Neutrophil (primary cell): Measurements from ENCODE around the gene HPCAL4.

Source experiments
- H3K27ac ChIP-seq: fragments of 200-600 bp; sonication (generic); 2 replicates; pipeline ENCODE4 v1.5.1; 2016; ENCODE audit warnings: mild to moderate bottlenecking, moderate library complexity
- H3K27me3 ChIP-seq: fragments of 200-600 bp; sonication (generic); 2 replicates; pipeline ENCODE4 v1.6.0; 2016; ENCODE audit warnings: mild to moderate bottlenecking
- H3K36me3 ChIP-seq: fragments of 200-600 bp; sonication (generic); 2 replicates; pipeline ENCODE4 v1.5.1; 2017
- H3K4me1 ChIP-seq, 2 experiments: fragments of 200-600 bp in 1 of 2; sonication (generic) in 1 of 2; 1 replicate in 1 of 2; 2 replicates in 1 of 2; pipeline versions ENCODE4 v1.5.1 to v1.6.1; 2013 to 2016; ENCODE audit warnings: low read depth in 1 of 2, low read length in 1 of 2, mild to moderate bottlenecking in 1 of 2, moderate library complexity in 1 of 2; ENCODE audit not compliant: control insufficient read depth in 1 of 2, insufficient read depth in 1 of 2
- H3K4me3 ChIP-seq, 2 experiments: fragments of 200-600 bp in 1 of 2; sonication (generic) in 1 of 2; 1 replicate in 1 of 2; 2 replicates in 1 of 2; pipeline ENCODE4 v1.5.1; 2013 to 2016; ENCODE audit warnings: low read depth in 1 of 2, low read length in 1 of 2, mild to moderate bottlenecking in 1 of 2, moderate library complexity in 1 of 2
- H3K9me3 ChIP-seq: fragments of 200-600 bp; sonication (generic); 2 replicates; pipeline ENCODE4 v1.5.1; 2016
- TF ChIP-seq, protein P1 (sequence below): fragments of 200-600 bp; sonication (generic); IDR thresholded peaks from 2 replicates; pipeline ENCODE4 v1.5.1; 2016; ENCODE audit warnings: antibody characterized with exemption

Gene HPCAL4

DNA sequence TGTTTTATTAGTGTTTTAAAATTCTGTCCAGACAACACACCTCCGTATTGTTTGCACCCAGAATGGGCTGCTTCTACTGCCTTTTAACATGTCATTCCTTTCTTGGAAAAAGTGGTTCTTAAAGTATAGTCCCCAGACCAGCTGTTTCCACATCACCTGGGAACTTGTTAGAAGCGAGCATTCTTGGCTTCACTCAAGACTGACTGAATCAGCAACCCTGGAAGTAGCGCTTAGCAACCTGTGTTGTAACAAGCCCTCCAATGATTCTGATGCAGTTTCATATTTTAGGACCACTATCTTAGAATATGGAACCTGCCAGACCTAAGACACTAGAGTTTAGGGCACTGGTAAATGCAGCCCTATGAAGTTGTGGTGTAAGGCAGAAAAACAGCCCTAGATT lies 41.5 kb upstream of the HPCAL4 start:
- no peaks in the 10 kb centered on the region for H3K36me3 ChIP-seq
- no peak overlapping the region for H3K4me3 ChIP-seq
- H3K27me3 ChIP-seq: peaks cover 82% of the 10 kb centered on the region
- no peaks in the 10 kb centered on the region for H3K4me1 ChIP-seq
- no peak overlapping the region for H3K27ac ChIP-seq
- TF ChIP-seq, protein P1, sequence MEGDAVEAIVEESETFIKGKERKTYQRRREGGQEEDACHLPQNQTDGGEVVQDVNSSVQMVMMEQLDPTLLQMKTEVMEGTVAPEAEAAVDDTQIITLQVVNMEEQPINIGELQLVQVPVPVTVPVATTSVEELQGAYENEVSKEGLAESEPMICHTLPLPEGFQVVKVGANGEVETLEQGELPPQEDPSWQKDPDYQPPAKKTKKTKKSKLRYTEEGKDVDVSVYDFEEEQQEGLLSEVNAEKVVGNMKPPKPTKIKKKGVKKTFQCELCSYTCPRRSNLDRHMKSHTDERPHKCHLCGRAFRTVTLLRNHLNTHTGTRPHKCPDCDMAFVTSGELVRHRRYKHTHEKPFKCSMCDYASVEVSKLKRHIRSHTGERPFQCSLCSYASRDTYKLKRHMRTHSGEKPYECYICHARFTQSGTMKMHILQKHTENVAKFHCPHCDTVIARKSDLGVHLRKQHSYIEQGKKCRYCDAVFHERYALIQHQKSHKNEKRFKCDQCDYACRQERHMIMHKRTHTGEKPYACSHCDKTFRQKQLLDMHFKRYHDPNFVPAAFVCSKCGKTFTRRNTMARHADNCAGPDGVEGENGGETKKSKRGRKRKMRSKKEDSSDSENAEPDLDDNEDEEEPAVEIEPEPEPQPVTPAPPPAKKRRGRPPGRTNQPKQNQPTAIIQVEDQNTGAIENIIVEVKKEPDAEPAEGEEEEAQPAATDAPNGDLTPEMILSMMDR: no peak
- no peaks in the 10 kb centered on the region for H3K9me3 ChIP-seq

DNA sequence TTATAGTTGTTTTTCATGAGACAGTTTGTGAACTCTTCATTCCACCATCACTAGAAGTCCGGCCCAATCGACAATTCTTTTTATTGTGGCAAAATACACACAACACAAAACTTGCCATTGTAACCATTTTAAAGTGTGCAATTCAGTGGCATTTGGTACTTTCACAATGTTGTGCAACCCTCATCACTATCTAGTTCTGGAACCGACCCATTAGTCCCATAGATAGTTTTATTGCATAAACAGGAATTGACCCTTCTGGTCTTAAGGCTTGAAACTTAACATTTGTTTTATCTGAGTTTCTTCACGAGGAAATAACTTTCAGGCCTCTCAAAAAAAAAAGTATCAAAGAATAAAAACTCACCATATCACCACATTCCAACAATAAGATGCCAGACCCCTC lies 38.6 kb upstream of the HPCAL4 start:
- H3K36me3 ChIP-seq: no peaks in the 10 kb centered on the region
- no peak overlapping the region for H3K27ac ChIP-seq
- H3K9me3 ChIP-seq: no peaks in the 10 kb centered on the region
- H3K4me1 ChIP-seq: no peaks in the 10 kb centered on the region
- no peak overlapping the region for H3K4me3 ChIP-seq
- TF ChIP-seq, protein P1: no peak
- peaks cover 100% of the 10 kb centered on the region for H3K27me3 ChIP-seq

DNA sequence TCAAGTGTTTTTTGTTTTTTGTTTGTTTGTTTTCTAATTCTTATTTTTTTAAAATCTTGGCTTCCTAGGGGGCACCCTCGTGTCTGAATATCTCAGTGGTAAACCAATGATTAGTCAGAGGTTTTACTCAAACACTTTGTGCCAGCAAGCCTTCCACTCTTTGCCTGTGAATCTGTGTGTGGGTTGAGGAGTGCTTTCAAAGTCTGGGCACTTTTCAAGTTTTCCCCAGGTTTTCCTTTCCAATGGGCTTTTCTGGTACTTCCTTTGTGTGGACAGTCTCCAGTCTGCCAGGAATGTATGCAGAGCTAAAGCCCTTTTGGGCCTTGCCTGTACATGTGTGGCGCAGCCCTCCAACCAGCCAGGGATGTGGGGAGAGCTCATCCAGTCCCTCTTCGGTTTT lies 37.8 kb upstream of the HPCAL4 start:
- Histone ChIP-seq H3K27ac (no peak overlapping the region), H3K9me3 (no peaks in the 10 kb centered on the region), H3K4me1 (no peaks in the 10 kb centered on the region), H3K27me3 (peaks cover 100% of the 10 kb centered on the region), H3K36me3 (no peaks in the 10 kb centered on the region), H3K4me3 (no peak overlapping the region)
- TF ChIP-seq, protein P1: no peak

DNA sequence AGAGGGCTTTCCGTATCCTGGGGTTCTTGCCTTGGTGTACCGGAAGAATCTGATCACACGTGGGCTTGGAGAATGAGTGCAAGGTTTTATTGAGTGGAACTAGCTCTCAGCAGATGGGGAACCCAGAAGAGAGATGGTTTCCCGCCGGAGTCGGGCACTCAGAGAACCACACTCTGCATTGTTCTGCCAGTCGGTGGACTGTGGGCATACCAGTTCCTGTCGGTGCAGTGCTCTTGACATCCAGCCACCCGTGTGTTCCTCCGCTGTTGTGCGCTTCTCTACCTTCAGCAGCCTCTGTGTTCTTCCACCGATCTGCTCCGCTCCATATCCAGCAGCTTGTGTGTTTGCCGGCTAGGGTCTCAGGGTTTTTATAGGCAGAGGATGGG lies 36.7 kb upstream of the HPCAL4 start:
- TF ChIP-seq, protein P1: no peak
- H3K27me3 ChIP-seq: peaks cover 100% of the 10 kb centered on the region
- no peak overlapping the region for H3K4me3 ChIP-seq

DNA sequence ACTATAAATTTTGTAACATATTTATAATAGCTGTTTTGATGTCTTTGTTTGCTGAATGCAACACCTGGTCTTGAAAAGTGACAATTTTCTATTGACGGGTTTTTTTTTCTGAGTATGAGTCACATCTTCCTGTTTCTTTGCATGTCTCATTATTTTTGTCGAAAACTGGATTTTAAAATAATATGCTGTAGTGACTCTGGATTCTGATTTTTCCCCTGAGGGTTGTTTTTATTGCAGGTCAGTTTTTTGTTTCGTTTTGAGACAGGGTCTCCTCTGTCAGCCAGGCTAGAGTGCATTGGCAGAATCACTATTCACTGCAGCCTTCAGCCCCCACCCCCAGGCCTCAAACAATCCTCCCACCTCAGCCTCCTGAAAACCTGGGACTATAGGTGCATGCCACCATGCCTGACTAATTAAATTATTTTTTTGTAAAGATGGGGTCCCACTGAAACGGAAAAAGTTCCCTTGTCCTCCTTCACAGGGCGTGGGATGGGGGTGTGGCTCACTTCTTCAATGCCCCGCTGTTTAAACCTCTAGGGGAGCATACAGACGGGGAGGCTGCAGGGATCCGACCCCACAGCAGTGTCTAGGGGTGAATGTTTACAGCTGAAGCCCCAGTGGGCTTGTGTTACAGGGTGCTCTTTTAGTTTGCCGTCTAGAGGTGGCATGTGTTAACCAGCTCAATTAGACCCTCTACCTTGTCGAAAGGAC lies 36.1 kb upstream of the HPCAL4 start:
- no peaks in the 10 kb centered on the region for H3K36me3 ChIP-seq
- H3K4me1 ChIP-seq: no peaks in the 10 kb centered on the region
- TF ChIP-seq, protein P1: no peak
- H3K9me3 ChIP-seq: no peaks in the 10 kb centered on the region
- no peak overlapping the region for H3K4me3 ChIP-seq
- no peak overlapping the region for H3K27ac ChIP-seq
- H3K27me3 ChIP-seq: peaks cover 100% of the 10 kb centered on the region

More for the DNA sequence above, 36.7 kb upstream of the HPCAL4 start:
- Histone ChIP-seq H3K27ac (no peak overlapping the region), H3K4me1 (no peaks in the 10 kb centered on the region), H3K9me3 (no peaks in the 10 kb centered on the region), H3K36me3 (no peaks in the 10 kb centered on the region)
